Nephron progenitor cell (in vitro differentiated cells): ENCODE results near the gene TBC1D12.
A peak's percentile ranks its signal among the peaks of the same experiment; 100 is the strongest.
"Not testable (repeated sequence)": the region's sequence is repeated elsewhere in the genome, so short reads cannot be mapped to it uniquely, and the experiment has no call there.

ENCODE experiments used
- DNase-seq: peaks from one replicate; pipeline ENCODE4 v3.0.0; 2021
- H3K27ac Mint-ChIP-seq: 2 replicates; pipeline ENCODE4 v1.8.0; 2021; ENCODE audit warnings: mild to moderate bottlenecking, moderate library complexity, mixed read lengths
- H3K27me3 Mint-ChIP-seq: 2 replicates; pipeline ENCODE4 v1.8.0; 2021; ENCODE audit warnings: mild to moderate bottlenecking, low read depth, mixed read lengths; ENCODE audit not compliant: poor library complexity
- H3K36me3 Mint-ChIP-seq: 2 replicates; pipeline ENCODE4 v1.8.0; 2021; ENCODE audit warnings: low read depth, mixed read lengths
- H3K4me1 Mint-ChIP-seq: 2 replicates; pipeline ENCODE4 v1.8.0; 2021; ENCODE audit warnings: mixed read lengths
- H3K4me3 Mint-ChIP-seq: 2 replicates; pipeline ENCODE4 v1.8.0; 2021; ENCODE audit warnings: mild to moderate bottlenecking, moderate library complexity, mixed read lengths
- H3K9me3 Mint-ChIP-seq: 2 replicates; pipeline ENCODE4 v1.8.0; 2021; ENCODE audit warnings: mild to moderate bottlenecking, moderate library complexity, mixed read lengths
- TF ChIP-seq, protein P1 (sequence below): fragments of 200-600 bp; sonication (generic); IDR thresholded peaks from 2 replicates; pipeline ENCODE4 v1.5.0; 2021; ENCODE audit warnings: antibody characterized with exemption

Gene TBC1D12

DNA sequence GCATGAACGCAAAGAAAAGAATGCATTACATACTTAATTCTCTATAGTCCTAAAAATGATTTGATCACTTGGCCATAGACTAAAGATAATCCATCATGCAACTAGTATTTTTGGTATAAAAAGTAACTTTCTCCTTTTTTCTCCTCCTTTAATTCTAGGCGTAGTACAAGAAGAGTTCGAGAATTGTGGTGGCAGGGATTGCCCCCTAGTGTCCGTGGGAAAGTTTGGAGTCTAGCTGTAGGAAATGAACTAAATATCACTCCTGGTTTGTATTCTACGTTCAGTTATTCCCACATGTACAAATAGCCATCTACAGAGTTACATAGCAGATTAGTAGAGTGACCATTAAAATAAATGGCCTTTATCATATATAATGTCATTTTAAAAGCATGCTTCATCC is 97.7 kb downstream of the TBC1D12 start:
- no peak overlapping the region for H3K4me3 Mint-ChIP-seq
- no peaks in the 10 kb centered on the region for H3K27me3 Mint-ChIP-seq
- no peaks in the 10 kb centered on the region for H3K9me3 Mint-ChIP-seq
- no peak for DNase-seq
- H3K27ac Mint-ChIP-seq, result no peak overlapping the region
- TF ChIP-seq, protein P1, sequence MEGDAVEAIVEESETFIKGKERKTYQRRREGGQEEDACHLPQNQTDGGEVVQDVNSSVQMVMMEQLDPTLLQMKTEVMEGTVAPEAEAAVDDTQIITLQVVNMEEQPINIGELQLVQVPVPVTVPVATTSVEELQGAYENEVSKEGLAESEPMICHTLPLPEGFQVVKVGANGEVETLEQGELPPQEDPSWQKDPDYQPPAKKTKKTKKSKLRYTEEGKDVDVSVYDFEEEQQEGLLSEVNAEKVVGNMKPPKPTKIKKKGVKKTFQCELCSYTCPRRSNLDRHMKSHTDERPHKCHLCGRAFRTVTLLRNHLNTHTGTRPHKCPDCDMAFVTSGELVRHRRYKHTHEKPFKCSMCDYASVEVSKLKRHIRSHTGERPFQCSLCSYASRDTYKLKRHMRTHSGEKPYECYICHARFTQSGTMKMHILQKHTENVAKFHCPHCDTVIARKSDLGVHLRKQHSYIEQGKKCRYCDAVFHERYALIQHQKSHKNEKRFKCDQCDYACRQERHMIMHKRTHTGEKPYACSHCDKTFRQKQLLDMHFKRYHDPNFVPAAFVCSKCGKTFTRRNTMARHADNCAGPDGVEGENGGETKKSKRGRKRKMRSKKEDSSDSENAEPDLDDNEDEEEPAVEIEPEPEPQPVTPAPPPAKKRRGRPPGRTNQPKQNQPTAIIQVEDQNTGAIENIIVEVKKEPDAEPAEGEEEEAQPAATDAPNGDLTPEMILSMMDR, result peak; percentile 18
- peaks cover 10% of the 10 kb centered on the region for H3K36me3 Mint-ChIP-seq
- H3K4me1 Mint-ChIP-seq, result no peaks in the 10 kb centered on the region

GRCh38 chr10:94521276-94522250 is 119.2 kb downstream of the TBC1D12 start:
- Mint-ChIP-seq H3K4me1 (no peaks in the 10 kb centered on the region), H3K27me3 (no peaks in the 10 kb centered on the region), H3K36me3 (peaks cover 5% of the 10 kb centered on the region), H3K4me3 (no peak overlapping the region), H3K9me3 (no peaks in the 10 kb centered on the region), H3K27ac (peak overlapping the region; percentile 63)
- TF ChIP-seq, protein P1, result no peak
- no peak for DNase-seq

GRCh38 chr10:94524146-94524545 is 121.8 kb downstream of the TBC1D12 start:
- Mint-ChIP-seq H3K27me3 (no peaks in the 10 kb centered on the region), H3K27ac (no peak overlapping the region), H3K9me3 (no peaks in the 10 kb centered on the region), H3K4me1 (no peaks in the 10 kb centered on the region), H3K4me3 (no peak overlapping the region), H3K36me3 (peaks cover 5% of the 10 kb centered on the region)
- DNase-seq, result no peak
- TF ChIP-seq, protein P1, result no peak

DNA sequence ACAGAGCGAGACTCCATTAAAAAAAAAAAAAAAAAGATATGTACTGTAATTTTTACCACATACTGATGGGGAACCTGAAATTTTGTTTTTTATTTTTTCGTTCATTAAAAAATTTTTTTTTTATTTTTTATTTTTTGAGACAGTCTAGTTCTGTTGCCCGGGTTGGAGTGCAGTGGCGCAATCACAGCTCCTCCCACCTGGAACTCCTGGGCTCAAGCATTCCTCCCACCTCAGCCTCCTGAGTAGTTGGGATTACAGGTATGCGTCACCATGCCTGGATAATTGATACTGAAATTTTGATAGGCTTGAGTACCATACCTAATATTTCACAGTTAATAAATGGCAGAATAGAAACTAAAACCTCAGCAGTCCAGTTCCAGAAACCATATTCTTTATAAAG is 122.4 kb downstream of the TBC1D12 start:
- Mint-ChIP-seq H3K4me3 (no peak overlapping the region), H3K4me1 (no peaks in the 10 kb centered on the region), H3K36me3 (peaks cover 5% of the 10 kb centered on the region), H3K9me3 (no peaks in the 10 kb centered on the region), H3K27me3 (no peaks in the 10 kb centered on the region), H3K27ac (no peak overlapping the region)
- no peak for DNase-seq
- TF ChIP-seq, protein P1, result no peak

- H3K27ac Mint-ChIP-seq, H3K4me3 Mint-ChIP-seq, DNase-seq, H3K9me3 Mint-ChIP-seq, H3K27me3 Mint-ChIP-seq, H3K4me1 Mint-ChIP-seq, H3K36me3 Mint-ChIP-seq: not testable (repeated sequence)
These were observed 129.2 kb downstream of the TBC1D12 start for GRCh38 chr10:94531550-94531949.

DNA sequence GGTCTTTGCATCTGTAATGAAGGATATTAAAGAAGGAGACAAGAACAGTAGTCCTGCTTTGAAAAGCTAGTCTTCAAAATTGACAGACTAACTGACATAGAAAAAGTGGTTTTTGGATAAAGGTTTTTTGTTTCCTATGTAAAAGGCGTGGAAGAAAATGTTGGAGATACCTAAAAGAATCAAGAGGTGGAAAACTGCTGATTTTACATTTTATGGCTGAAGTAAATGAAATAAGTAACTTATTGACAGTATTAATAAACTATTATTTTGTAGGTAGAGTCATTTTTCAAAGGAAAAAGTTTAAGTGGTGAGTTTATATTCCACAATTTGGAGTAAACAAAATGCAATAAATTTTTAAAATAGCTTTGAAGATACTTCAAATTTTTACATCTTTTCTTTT is 130.7 kb downstream of the TBC1D12 start:
- DNase-seq, result no peak
- Mint-ChIP-seq H3K36me3 (peaks cover 6% of the 10 kb centered on the region), H3K9me3 (no peaks in the 10 kb centered on the region), H3K27ac (no peak overlapping the region), H3K27me3 (no peaks in the 10 kb centered on the region), H3K4me3 (no peak overlapping the region), H3K4me1 (no peaks in the 10 kb centered on the region)
- TF ChIP-seq, protein P1, result no peak

GRCh38 chr10:94542282-94542681 is 139.9 kb downstream of the TBC1D12 start:
- DNase-seq, H3K36me3 Mint-ChIP-seq, H3K9me3 Mint-ChIP-seq, H3K27me3 Mint-ChIP-seq, H3K4me3 Mint-ChIP-seq, H3K27ac Mint-ChIP-seq: not testable (repeated sequence)
- peaks cover 23% of the 10 kb centered on the region for H3K4me1 Mint-ChIP-seq
